ENCODE measurements around the gene CHD1L.
"Not testable (repeated sequence)": the region's sequence is repeated elsewhere in the genome, so short reads cannot be mapped to it uniquely, and the experiment has no call there.

DNA sequence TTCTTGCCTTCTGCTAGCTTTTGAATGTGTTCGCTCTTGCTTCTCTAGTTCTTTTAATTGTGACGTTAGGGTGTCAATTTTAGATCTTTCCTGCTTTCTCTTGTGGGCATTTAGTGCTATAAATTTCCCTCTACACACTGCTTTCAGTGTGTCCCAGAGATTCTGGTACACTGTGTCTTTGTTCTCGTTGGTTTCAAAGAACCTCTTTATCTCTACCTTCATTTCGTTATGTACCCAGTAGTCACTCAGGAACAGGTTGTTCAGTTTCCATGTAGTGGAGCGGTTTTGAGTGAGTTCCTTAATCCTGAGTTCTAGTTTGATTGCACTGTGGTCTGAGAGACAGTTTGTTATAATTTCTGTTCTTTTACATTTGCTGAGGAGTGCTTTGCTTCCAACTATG is 11.5 kb upstream of the CHD1L start:
- TF ChIP-seq EZH2 (IDR thresholded peaks at IDR 0.05; ENCODE audit: low read length, unreplicated experiment); EZH2phosphoT487 (IDR thresholded peaks at IDR 0.05; ENCODE audit: borderline replicate concordance, low read length): not testable (repeated sequence)
- TF ChIP-seq, protein P1, sequence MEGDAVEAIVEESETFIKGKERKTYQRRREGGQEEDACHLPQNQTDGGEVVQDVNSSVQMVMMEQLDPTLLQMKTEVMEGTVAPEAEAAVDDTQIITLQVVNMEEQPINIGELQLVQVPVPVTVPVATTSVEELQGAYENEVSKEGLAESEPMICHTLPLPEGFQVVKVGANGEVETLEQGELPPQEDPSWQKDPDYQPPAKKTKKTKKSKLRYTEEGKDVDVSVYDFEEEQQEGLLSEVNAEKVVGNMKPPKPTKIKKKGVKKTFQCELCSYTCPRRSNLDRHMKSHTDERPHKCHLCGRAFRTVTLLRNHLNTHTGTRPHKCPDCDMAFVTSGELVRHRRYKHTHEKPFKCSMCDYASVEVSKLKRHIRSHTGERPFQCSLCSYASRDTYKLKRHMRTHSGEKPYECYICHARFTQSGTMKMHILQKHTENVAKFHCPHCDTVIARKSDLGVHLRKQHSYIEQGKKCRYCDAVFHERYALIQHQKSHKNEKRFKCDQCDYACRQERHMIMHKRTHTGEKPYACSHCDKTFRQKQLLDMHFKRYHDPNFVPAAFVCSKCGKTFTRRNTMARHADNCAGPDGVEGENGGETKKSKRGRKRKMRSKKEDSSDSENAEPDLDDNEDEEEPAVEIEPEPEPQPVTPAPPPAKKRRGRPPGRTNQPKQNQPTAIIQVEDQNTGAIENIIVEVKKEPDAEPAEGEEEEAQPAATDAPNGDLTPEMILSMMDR (conservative IDR thresholded peaks at IDR 0.05; ENCODE audit: low read depth, low read length) = not testable (repeated sequence)

All from PC-3 (cell line).